ENCODE results near the gene CCDC170. TPM values are rescaled to one million over a fixed set of nuclear protein-coding genes. Genes with fewer than 3 reads are reported as not detected.

The CCDC170 gene
- total and polyA plus RNA-seq, 4 donors, result 0.37 to 0.59 (median 0.45) TPM

GRCh38 chr6:151664390-151664789 lies 170.6 kb downstream of the CCDC170 start:
- H3K27me3 ChIP-seq (ENCODE audit: control insufficient read depth in 4 of 4, insufficient read depth in 4 of 4, low read length in 3 of 4), result no peaks in the 10 kb centered on the region
- H3K4me1 ChIP-seq (ENCODE audit: control insufficient read depth in 4 of 4, insufficient read depth in 4 of 4, low read length in 3 of 4), result peaks cover 5 to 83% (median 66%) of the 10 kb centered on the region in 4 donors

GRCh38 chr6:151665329-151665728 lies 171.5 kb downstream of the CCDC170 start:
- DNase-seq (ENCODE audit: low spot score), result no peak
- Histone ChIP-seq H3K9ac (ENCODE audit: low read depth in 1 of 2, low read length in 2 of 2) (peak overlapping the region in 1 of 2 donors; percentile 22), H3K9me3 (ENCODE audit: control insufficient read depth in 4 of 4, low read length in 3 of 4) (no peaks in the 10 kb centered on the region), H3K4me3 (ENCODE audit: low read depth in 1 of 3, low read length in 3 of 3) (peak overlapping the region in 1 of 3 donors; percentile 10), H3K27ac (ENCODE audit: low read depth in 1 of 2, low read length in 2 of 2) (peak overlapping the region; percentile 5 to 57), H3K27me3 (ENCODE audit: control insufficient read depth in 4 of 4, insufficient read depth in 4 of 4, low read length in 3 of 4) (no peaks in the 10 kb centered on the region), H3K4me1 (ENCODE audit: control insufficient read depth in 4 of 4, insufficient read depth in 4 of 4, low read length in 3 of 4) (peaks cover 5 to 84% (median 65%) of the 10 kb centered on the region in 4 donors), H3K36me3 (ENCODE audit: control insufficient read depth in 4 of 4, insufficient read depth in 3 of 4, low read depth in 1 of 4, low read length in 3 of 4) (no peaks in the 10 kb centered on the region)
- WGBS, result 40% methylated on average over 7 of the region's 7 CpGs
- TF ChIP-seq GABPA (IDR thresholded peaks at IDR 0.05 in 1 of 2, conservative IDR thresholded peaks at IDR 0.05 in 1 of 2) (no peak), RXRA (IDR thresholded peaks at IDR 0.05) (no peak), YY1 (IDR thresholded peaks at IDR 0.05) (no peak), MAX (IDR thresholded peaks at IDR 0.05) (no peak)

More at GRCh38 chr6:151664390-151664789, 170.6 kb downstream of the CCDC170 start:
- Histone ChIP-seq H3K9ac (ENCODE audit: low read depth in 1 of 2, low read length in 2 of 2) (no peak overlapping the region), H3K36me3 (ENCODE audit: control insufficient read depth in 4 of 4, insufficient read depth in 3 of 4, low read depth in 1 of 4, low read length in 3 of 4) (no peaks in the 10 kb centered on the region), H3K27ac (ENCODE audit: low read depth in 1 of 2, low read length in 2 of 2) (peak overlapping the region; percentile 5 to 57), H3K4me3 (ENCODE audit: low read depth in 1 of 3, low read length in 3 of 3) (peak overlapping the region in 1 of 3 donors; percentile 10), H3K9me3 (ENCODE audit: control insufficient read depth in 4 of 4, low read length in 3 of 4) (no peaks in the 10 kb centered on the region)
- 27% methylated on average over 5 of the region's 5 CpGs for WGBS
- TF ChIP-seq RXRA (IDR thresholded peaks at IDR 0.05) (peak; percentile 39 to 71), ZBTB33 (IDR thresholded peaks at IDR 0.05) (peak; percentile 42), HNF4A (conservative IDR thresholded peaks at IDR 0.05) (peak in 1 of 2 donors; percentile 62), SP1 (IDR thresholded peaks at IDR 0.05) (peak; percentile 33), RAD21 (IDR thresholded peaks at IDR 0.05) (no peak), MAX (IDR thresholded peaks at IDR 0.05) (peak; percentile 25)
- DNase-seq (ENCODE audit: low spot score), result no peak

GRCh38 chr6:151666526-151666925 lies 172.7 kb downstream of the CCDC170 start:
- TF ChIP-seq SP1 (IDR thresholded peaks at IDR 0.05) (no peak), REST (IDR thresholded peaks at IDR 0.05) (no peak), FOXA1 (IDR thresholded peaks at IDR 0.05) (no peak), FOXA2 (IDR thresholded peaks at IDR 0.05) (no peak)
- 75% methylated on average over 2 of the region's 2 CpGs for WGBS
- no peaks in the 10 kb centered on the region for H3K9me3 ChIP-seq (ENCODE audit: control insufficient read depth in 4 of 4, low read length in 3 of 4)
- H3K36me3 ChIP-seq (ENCODE audit: control insufficient read depth in 4 of 4, insufficient read depth in 3 of 4, low read depth in 1 of 4, low read length in 3 of 4), result no peaks in the 10 kb centered on the region
- DNase-seq (ENCODE audit: low spot score), result no peak
- peak overlapping the region in 1 of 2 donors; percentile 31 for H3K27ac ChIP-seq (ENCODE audit: low read depth in 1 of 2, low read length in 2 of 2)
- no peak overlapping the region for H3K9ac ChIP-seq (ENCODE audit: low read depth in 1 of 2, low read length in 2 of 2)
- H3K27me3 ChIP-seq (ENCODE audit: control insufficient read depth in 4 of 4, insufficient read depth in 4 of 4, low read length in 3 of 4), result no peaks in the 10 kb centered on the region
- no peak overlapping the region for H3K4me3 ChIP-seq (ENCODE audit: low read depth in 1 of 3, low read length in 3 of 3)
- peaks cover 4 to 79% (median 61%) of the 10 kb centered on the region in 4 donors for H3K4me1 ChIP-seq (ENCODE audit: control insufficient read depth in 4 of 4, insufficient read depth in 4 of 4, low read length in 3 of 4)
